ENCODE data around the gene CIC.
A peak's percentile ranks its signal among the peaks of the same experiment; 100 is the strongest.

CIC gene

DNA sequence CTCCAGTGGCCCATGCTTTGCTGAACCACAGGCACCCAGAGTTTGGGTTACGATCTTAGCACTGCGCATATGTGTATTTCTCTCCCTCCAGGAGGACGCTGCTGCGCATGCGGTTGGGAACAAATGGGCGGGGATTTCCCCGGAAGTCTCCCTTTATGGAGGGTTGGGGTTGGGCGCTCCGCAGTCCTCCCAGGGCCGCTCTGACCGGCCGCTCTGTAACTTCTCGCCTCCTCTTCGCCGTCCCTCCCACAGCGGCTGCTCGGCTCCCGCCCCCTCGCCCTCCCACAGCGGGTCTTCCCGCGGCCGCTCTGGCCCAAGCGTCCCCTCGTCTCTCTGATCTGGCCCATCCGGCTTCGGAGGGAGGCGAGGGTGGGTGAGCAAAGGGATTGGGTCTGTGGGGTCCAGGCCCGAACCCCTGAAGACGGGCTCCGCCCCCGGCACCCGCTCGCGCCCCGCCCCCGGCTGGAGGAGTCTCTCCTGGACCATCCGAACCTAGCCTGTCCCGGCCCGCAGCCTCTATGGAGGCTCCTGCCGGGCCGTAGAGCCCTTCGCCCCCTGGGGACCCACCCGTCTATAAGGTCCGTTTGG lies 56.4 kb downstream of the CIC start, which contains the start of gene MEGF8:
TSS of gene MEGF8 (plus strand) at position 328 of the 588 bp plus-strand sequence. CDS start 609 bp downstream, outside the sequence.
- DNase-seq (ENCODE audit: low read depth, low spot score) = peak; percentile 99
- TF ChIP-seq, protein P1, sequence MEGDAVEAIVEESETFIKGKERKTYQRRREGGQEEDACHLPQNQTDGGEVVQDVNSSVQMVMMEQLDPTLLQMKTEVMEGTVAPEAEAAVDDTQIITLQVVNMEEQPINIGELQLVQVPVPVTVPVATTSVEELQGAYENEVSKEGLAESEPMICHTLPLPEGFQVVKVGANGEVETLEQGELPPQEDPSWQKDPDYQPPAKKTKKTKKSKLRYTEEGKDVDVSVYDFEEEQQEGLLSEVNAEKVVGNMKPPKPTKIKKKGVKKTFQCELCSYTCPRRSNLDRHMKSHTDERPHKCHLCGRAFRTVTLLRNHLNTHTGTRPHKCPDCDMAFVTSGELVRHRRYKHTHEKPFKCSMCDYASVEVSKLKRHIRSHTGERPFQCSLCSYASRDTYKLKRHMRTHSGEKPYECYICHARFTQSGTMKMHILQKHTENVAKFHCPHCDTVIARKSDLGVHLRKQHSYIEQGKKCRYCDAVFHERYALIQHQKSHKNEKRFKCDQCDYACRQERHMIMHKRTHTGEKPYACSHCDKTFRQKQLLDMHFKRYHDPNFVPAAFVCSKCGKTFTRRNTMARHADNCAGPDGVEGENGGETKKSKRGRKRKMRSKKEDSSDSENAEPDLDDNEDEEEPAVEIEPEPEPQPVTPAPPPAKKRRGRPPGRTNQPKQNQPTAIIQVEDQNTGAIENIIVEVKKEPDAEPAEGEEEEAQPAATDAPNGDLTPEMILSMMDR (IDR thresholded peaks at IDR 0.05; ENCODE audit: low read depth, low read length) = peak; percentile 95
- in situ Hi-C loops (cut with HindIII; ENCODE audit: low sequenced_read_pairs) = no loop called here
- H3K4me3 ChIP-seq (ENCODE audit: low read depth, low read length) = peak within 1 kb of the TSS; percentile 92

DNA sequence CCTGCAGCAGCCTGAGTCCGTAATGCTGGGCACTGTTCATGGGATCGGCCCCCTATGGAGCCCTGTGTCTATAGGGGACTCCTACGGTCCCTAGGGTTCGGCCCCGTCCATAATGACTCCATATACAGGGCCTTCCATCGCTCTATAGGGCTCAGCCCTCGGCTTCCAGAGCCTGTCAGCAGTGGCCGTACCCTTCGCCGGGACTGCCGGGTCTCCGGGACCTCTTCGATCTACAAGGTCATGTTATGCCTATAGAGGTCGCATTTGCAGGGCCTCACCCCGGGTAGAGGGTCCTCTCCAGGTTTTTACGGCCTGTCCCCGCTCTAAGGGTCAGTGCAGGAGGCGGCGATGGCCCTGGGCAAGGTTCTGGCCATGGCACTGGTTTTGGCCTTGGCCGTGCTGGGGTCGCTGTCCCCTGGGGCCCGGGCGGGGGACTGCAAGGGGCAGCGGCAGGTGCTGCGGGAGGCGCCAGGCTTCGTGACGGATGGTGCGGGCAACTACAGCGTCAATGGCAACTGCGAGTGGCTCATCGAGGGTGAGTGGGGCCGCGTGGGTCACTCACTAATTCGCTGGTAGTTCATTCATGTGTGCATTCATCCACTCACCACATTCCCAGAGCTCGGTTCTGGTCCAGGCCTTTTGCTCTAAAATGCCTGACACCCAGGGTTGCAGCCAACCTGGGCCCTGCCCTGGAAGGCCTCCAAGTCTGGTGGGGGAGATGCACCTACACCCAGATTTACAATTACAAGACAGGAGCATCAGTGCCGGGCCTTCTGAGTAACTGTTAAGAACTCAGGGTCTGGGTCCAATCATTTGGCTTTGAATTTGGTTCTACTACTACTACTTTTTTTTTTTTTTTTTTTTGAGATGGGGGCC lies 57.1 kb downstream of the CIC start:
- H3K4me3 ChIP-seq (ENCODE audit: low read depth, low read length) = peak overlapping the region; percentile 92
- TF ChIP-seq, protein P1 (IDR thresholded peaks at IDR 0.05; ENCODE audit: low read depth, low read length) = no peak
- in situ Hi-C loops (cut with HindIII; ENCODE audit: low sequenced_read_pairs) = no loop called here
- no peak for DNase-seq (ENCODE audit: low read depth, low spot score)

DNA sequence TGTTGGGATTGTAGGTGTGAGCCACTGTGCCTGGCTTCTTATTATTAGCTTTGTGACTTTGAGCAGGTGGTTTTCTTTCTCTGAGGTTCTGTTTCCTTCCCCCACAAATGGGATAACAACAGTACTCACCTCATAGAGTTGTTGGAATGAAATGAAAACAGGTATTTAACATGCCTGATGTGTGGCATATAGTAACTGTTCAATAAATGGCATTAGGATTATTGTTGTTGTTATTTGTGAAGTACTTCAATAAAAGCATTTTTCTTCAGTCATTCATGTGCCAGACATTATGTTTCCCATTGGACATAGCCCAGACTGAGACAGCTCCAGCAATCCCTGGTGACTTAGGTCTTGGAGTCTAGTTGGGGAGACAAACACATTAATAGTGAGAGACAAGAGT lies 57.9 kb downstream of the CIC start:
- in situ Hi-C loops (cut with HindIII; ENCODE audit: low sequenced_read_pairs) = no loop called here
- no peak for DNase-seq (ENCODE audit: low read depth, low spot score)
- H3K4me3 ChIP-seq (ENCODE audit: low read depth, low read length) = no peak overlapping the region
- TF ChIP-seq, protein P1 (IDR thresholded peaks at IDR 0.05; ENCODE audit: low read depth, low read length) = no peak

DNA sequence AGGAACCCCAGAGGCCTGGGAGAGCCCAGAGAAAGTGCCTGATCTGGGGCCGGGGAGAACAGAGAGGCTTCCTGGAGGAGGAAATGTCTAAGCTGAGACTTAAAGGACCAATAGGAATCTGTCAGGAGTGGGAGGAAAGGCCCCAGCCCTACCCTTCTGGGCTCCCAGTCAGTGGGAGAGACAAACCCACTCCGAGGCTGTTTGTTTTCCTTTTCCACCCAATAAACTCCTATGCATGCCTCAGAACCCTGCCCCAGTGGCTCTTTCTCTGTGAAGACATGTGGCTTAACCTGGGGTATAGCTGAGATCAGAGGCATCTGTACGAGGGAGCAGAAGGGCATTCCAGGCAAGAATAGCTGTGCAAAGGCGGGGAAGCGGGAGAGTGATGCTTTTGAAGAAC lies 58.3 kb downstream of the CIC start:
- DNase-seq (ENCODE audit: low read depth, low spot score) = no peak
- in situ Hi-C loops (cut with HindIII; ENCODE audit: low sequenced_read_pairs) = no loop called here
- no peak overlapping the region for H3K4me3 ChIP-seq (ENCODE audit: low read depth, low read length)
- TF ChIP-seq, protein P1 (IDR thresholded peaks at IDR 0.05; ENCODE audit: low read depth, low read length) = no peak

DNA sequence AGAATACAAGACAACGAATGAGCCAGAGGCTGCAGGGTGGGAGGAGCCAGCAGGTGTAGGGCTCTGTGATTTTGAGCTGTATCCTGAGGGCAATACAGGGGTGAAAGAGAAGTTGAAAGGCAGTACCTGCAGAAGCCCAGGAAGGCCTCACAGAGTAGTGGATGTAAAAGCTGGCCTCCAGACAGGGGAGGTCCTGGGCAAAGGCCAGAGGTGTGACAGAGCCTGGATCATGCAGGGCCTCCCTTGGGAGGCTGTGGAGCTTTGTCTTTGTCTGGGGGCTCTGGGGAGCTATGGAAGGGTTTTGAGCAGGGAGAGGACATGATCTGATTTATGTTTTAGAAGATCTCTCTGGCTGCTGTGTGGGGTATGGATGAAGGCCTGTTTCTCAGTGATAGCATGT lies 59.1 kb downstream of the CIC start:
- in situ Hi-C loops (cut with HindIII; ENCODE audit: low sequenced_read_pairs) = no loop called here
- H3K4me3 ChIP-seq (ENCODE audit: low read depth, low read length) = no peak overlapping the region
- TF ChIP-seq, protein P1 (IDR thresholded peaks at IDR 0.05; ENCODE audit: low read depth, low read length) = no peak
- DNase-seq (ENCODE audit: low read depth, low spot score) = no peak

DNA sequence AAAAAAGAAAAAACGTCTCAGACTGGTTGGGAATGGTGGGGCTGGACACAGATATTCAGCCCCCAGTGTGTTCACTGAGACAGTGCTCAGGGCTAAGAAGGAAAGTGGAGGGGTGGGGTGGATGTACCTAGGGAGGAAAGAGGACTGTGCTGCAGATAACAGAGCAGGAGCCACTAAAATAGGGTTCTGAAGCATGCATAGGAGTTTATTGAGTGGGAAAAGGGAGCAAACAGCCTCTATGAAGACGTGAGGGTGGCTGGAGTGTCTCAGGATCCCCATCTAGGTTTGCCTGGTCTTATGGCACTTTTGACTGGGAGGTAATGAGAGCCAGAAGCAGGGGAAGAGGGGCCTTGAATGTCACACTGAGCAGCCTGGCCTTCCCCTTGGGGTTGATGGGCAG lies 59.8 kb downstream of the CIC start:
- H3K4me3 ChIP-seq (ENCODE audit: low read depth, low read length) = no peak overlapping the region

More for the DNA sequence above, 59.8 kb downstream of the CIC start:
- in situ Hi-C loops (cut with HindIII; ENCODE audit: low sequenced_read_pairs) = no loop called here
- DNase-seq (ENCODE audit: low read depth, low spot score) = no peak
- TF ChIP-seq, protein P1 (IDR thresholded peaks at IDR 0.05; ENCODE audit: low read depth, low read length) = no peak
